Measurements from ENCODE around the gene PTPDC1.

DNA sequence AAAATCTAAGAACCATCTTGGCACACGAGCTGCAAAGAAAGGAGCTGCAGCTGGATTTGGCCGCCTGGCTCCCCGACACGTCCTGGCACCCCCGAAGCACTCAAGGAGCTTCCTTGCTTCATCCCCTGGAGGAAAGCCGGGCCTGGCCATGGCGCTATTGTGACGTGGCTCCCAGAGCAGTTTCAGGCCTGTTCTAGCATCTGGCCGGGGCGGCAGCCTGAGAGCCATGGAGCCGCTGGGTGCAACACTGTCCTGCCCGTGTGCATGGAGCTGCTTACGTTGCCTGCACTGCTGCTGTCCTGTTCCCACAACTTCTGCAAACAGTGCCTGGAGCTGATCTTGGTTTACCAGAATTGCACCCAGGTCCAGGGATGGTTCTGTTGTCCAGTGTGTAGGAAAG, 63.5 kb downstream of the PTPDC1 start:
- TF ChIP-seq POLR2A (IDR thresholded peaks at IDR 0.05; ENCODE audit: low read length) (no peak), GATA1 (IDR thresholded peaks at IDR 0.05; ENCODE audit: low read depth, low read length) (no peak)
